HG03108 (cell line): Measurements from ENCODE around the gene RAP1GDS1.

Experiments
- ATAC-seq: cut with Tn5 transposase; IDR thresholded peaks from one replicate; pipeline ENCODE4 v1.9.1; 2021; ENCODE audit warnings: moderate library complexity; ENCODE audit not compliant: unreplicated experiment

The RAP1GDS1 gene, protein sequence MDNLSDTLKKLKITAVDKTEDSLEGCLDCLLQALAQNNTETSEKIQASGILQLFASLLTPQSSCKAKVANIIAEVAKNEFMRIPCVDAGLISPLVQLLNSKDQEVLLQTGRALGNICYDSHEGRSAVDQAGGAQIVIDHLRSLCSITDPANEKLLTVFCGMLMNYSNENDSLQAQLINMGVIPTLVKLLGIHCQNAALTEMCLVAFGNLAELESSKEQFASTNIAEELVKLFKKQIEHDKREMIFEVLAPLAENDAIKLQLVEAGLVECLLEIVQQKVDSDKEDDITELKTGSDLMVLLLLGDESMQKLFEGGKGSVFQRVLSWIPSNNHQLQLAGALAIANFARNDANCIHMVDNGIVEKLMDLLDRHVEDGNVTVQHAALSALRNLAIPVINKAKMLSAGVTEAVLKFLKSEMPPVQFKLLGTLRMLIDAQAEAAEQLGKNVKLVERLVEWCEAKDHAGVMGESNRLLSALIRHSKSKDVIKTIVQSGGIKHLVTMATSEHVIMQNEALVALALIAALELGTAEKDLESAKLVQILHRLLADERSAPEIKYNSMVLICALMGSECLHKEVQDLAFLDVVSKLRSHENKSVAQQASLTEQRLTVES

DNA sequence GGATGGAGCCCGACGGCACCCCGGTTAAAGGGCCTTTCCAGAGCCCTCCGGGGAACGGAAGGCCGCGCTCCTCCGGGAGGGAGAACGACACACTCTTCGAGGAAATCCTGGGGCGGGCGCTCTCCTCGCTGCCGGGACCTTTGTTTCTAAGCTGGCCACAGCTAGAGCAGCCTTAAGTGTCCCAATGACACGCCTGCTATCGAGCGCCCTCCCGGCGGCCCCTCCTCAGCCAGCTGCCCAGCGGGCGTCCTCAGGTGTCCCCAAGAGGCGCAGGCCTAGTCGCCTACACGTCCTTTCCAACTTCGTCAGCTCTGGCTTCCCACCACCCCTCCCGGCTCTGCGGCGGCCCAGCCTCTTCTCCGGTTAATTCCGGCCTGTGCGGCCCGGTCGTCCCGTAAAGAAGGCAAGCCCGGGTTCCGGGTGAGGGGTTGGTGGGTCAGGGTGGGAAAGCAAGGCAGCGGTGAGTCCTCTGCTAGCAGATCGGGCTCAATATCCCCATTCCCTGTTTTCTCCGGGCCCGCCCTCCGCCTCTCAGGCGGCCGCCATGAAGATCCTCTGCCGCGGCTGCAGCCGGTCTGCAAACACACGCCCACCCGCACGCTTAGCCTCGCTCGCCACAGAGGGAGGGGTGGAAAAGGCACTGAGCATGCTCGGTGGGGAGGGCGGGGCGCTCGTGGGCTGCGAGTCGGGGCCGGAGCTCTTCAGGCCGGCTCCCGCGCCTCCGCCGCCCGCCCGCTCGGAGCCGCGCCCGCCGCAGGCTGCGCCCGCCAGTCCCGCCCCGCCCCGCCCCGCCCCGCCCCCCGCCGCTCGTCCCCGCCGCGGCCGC is at the start of gene RAP1GDS1:
RAP1GDS1 (plus strand) TSS at position 806 of the 826 bp plus-strand sequence. CDS start 182 bp downstream, outside the sequence.
- peak; percentile 87 for ATAC-seq

GRCh38 chr4:98222306-98222705 is 38.9 kb upstream of the RAP1GDS1 start:
- ATAC-seq, result no peak

DNA sequence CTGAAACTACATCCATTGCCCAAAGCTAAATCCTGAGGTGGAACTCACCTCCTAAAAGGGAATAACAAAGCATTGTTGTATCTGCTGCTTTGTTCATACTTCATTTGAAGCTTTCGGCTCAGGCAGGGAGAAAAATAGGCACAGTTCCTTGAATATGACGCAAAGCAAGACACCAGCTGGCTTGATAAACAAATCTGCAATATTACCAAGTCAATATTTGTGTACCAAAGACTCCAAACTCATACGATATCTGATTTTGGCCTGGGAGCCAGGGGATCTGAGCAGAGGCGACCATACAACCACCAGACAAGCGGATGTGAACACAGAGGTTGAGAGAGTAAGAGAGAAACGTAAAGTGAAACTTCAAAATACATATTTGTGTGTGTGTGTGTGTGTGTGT is 34.8 kb upstream of the RAP1GDS1 start:
- no peak for ATAC-seq

DNA sequence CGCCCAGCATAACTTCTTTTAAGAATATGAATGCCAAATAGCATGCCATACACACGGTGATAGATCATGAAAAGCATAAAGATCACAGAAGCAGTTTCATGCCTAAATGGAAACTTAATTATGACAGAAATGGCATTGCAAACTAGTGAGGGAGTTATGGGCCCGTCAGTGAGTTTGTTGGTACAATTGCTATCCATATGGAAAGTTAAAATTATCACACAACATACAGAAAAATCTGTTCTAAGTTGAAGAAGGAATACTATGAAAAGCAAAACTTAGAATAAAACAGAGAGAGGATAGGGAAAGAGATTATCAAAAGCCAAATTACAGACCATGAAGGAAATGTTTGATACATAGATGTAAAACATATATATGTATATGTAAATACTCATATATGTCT is 30.2 kb upstream of the RAP1GDS1 start:
- no peak for ATAC-seq

DNA sequence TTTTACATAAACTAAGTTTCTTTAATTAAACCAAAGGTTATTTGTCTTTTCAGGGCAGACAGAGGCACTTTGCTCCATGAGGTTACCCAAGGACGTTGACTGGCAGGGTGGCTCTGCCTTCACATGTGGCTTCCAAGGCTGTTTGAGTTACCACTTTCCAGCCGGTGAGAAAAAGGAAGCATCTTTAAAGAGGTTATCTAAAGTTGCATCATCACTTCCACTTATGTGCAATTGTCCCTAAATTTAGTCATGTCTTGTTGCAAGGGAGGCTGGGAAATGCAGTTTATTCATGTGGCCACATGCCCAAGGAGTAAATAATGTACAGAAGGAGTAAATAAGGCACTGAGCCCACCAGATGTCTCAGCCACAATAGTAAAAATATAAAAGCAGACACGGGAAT is 29.0 kb upstream of the RAP1GDS1 start:
- ATAC-seq, result no peak

DNA sequence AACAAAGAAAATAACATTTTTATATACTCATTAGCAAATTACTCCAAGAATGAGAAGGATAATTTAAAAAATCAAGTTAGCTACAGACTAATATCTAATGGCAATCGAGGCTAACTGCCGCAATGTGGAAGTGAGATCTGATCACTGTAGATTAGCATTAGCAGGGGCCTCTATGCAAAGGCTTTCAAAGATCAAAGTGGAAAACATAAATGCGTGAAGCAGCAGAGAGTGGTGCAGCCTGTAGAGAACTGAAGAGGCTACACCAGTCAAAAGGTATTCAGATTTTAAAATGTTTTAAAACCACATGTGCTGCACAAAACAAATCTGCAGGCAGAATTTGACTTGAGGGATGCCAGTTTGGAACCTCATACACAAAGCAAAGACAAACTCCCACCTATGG is 24.0 kb upstream of the RAP1GDS1 start:
- no peak for ATAC-seq

DNA sequence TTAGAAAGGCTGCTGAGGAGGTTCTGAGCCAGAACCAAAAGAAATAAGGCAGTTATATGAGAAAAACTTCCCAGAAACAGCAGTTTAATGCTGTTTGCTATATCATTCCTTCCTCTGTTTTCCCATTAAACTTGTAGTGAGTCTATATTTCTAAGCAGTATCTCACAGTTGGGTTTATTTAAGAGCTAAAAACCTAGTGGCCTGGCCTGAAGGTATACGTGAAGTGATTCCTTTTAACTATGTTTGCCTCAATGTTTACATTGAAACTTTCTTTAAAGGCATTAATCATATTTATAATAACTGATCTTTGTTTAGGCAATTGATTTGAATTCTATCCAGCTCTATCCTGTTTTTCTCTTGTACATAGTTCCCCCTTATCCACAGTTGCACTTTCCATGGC is 19.1 kb upstream of the RAP1GDS1 start:
- ATAC-seq, result no peak

DNA sequence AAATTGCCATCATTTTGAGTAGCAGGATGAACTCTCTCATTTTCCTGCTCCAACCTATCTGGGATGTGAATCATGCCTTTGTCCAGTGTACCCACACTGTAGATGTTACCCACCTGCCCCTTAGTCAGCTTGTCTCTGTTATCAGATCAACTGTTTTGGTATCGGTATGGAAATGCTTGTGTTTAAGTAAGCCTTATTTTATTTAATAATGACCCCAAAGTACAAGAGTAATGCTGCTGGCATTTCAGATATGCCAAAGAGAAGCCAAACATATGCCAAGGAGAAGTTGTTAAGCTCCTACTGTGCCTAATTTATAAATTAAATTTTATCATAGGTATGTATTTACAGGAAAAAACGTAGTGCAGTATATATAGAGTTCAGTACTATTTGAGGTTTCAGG is 18.6 kb upstream of the RAP1GDS1 start:
- no peak for ATAC-seq

- no peak for ATAC-seq
Measured at GRCh38 chr4:98245226-98245625, 16.0 kb upstream of the RAP1GDS1 start.

DNA sequence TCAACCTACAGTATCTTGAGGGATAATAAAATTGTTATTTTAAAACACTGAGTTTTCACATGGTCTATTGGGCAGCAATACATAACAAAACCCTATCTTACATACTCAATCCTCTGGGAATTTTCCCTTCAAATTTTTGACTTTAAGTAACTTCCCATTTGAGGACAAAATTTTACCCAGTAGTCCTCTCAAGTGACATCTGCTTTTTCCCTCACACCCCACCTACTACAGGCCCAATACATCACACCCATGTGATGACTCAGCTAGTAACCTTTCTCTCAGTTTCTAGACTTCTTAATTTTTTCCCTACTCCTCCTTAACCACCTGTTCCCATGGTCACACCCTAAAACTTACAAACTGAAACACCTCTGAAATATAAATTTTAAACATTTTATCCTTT is 12.2 kb upstream of the RAP1GDS1 start:
- ATAC-seq, result no peak

DNA sequence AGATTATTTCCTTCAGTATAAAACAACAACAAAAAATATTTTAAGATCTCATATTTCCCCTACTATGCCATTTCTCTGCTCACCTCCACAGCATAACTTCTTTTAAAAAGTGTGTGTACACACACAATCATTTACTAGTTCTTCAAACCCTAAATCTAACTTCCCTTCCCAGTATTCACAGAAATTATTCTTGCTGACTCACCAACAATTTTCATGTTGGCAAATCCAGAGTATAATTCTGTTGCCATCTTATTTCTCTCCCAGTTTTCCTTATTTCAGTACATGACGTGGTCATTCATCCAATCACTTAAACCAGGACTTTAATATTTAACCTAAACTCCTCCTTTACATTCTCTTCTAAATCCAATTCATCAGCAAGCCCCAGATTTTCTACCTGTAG is 11.4 kb upstream of the RAP1GDS1 start:
- no peak for ATAC-seq

GRCh38 chr4:98253499-98253898 is 7.7 kb upstream of the RAP1GDS1 start:
- ATAC-seq, result no peak

GRCh38 chr4:98260047-98260578 is 1.1 kb upstream of the RAP1GDS1 start:
- ATAC-seq, result peak; percentile 12

- peak; percentile 7 for ATAC-seq
Measured at GRCh38 chr4:98261405-98262291, 464 bp downstream of the RAP1GDS1 start.

- no peak for ATAC-seq
Measured at GRCh38 chr4:98262431-98262830, 1.2 kb downstream of the RAP1GDS1 start.

- no peak for ATAC-seq
Measured at GRCh38 chr4:98267498-98267897, 6.3 kb downstream of the RAP1GDS1 start.

- ATAC-seq, result no peak
Measured at GRCh38 chr4:98275145-98275544, 14.0 kb downstream of the RAP1GDS1 start.

- no peak for ATAC-seq
Measured at GRCh38 chr4:98283219-98284189, 22.3 kb downstream of the RAP1GDS1 start.

DNA sequence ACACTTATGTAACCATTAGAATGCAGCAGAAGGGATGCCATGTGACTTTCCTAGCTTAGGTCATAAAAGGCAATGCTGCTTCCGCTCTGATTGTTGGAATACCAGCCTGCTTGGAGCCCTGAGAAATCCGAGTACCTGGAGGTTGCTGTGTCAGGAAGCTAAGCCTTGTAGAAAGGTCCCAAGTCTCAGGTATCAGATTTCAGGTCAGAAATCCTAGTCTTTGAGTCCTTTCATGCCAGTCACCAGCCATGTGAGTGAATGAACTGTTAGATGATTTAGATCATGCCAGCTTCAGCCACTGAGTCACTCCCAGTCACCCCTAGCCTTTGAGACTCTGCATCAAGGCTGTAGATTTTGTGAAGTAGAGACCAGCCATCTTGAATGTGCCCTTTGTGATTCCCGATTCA is 23.5 kb downstream of the RAP1GDS1 start:
- no peak for ATAC-seq
